A673 (cell line): Measurements from ENCODE around the gene PSTPIP1. TPM values are rescaled to one million over a fixed set of nuclear protein-coding genes. Genes with fewer than 3 reads are reported as not detected.

Experiments used
- BruUV-seq: library from RNA; stranded (reverse); fragments of 400-500 nt; replicated peaks from 2 replicates; lab custom pipeline; 2021; lab: Mats Ljungman, UMichigan
- CTCF ChIA-PET: fragments of 300-600 bp; sonication (Branson Sonifier 250); formaldehyde crosslinking; loops from one replicate; lab custom pipeline; 2022; ENCODE audit warnings: antibody characterized with exemption; lab: Charles Lee
- POLR2A ChIA-PET: fragments of 300-600 bp; sonication (Branson Sonifier 250); formaldehyde crosslinking; loops from one replicate; lab custom pipeline; 2022; ENCODE audit warnings: antibody characterized with exemption; ENCODE audit not compliant: low non-redundant PET; lab: Charles Lee
- DNase-seq: peaks from one replicate; pipeline ENCODE4 v3.0.0-alpha.2; 2015; ENCODE audit warnings: low spot score
- H3K27ac ChIP-seq: fragments of 200-600 bp; sonication (generic); 2 replicates; pipeline ENCODE4 v1.5.1; 2016; ENCODE audit warnings: mixed run types, low read depth, mild to moderate bottlenecking, mixed read lengths, antibody characterized with exemption, low read length; ENCODE audit not compliant: poor library complexity, severe bottlenecking
- H3K27me3 ChIP-seq: fragments of 200-600 bp; sonication (generic); replicated peaks from 2 replicates; pipeline ENCODE4 v1.6.1; 2017; ENCODE audit warnings: mixed run types, low read depth, mild to moderate bottlenecking, mixed read lengths, antibody characterized with exemption, low read length; ENCODE audit not compliant: insufficient read depth, poor library complexity
- H3K36me3 ChIP-seq: fragments of 200-600 bp; sonication (generic); 2 replicates; pipeline ENCODE4 v1.6.1; 2016; ENCODE audit warnings: mixed run types, mild to moderate bottlenecking, mixed read lengths, antibody characterized with exemption, low read length; ENCODE audit not compliant: insufficient read depth, poor library complexity, severe bottlenecking
- H3K4me1 ChIP-seq: fragments of 200-600 bp; sonication (generic); 2 replicates; pipeline ENCODE4 v1.6.1; 2017; ENCODE audit warnings: mixed run types, mild to moderate bottlenecking, mixed read lengths, antibody characterized with exemption, low read length; ENCODE audit not compliant: insufficient read depth, poor library complexity, severe bottlenecking
- H3K4me3 ChIP-seq: fragments of 200-600 bp; sonication (generic); 2 replicates; pipeline ENCODE4 v1.5.1; 2016; ENCODE audit warnings: low read depth, mixed run types, mild to moderate bottlenecking, mixed read lengths, low read length; ENCODE audit not compliant: poor library complexity, severe bottlenecking
- H3K9me3 ChIP-seq: fragments of 200-600 bp; sonication (generic); 2 replicates; pipeline ENCODE4 v1.6.1; 2016; ENCODE audit warnings: mixed run types, low read depth, mild to moderate bottlenecking, mixed read lengths, antibody characterized with exemption, low read length; ENCODE audit not compliant: poor library complexity, severe bottlenecking
- EZH2 ChIP-seq: fragments of 200-600 bp; sonication (generic); IDR thresholded peaks from 2 replicates; pipeline ENCODE4 v1.6.1; 2017; ENCODE audit warnings: borderline replicate concordance, low read depth, mild to moderate bottlenecking, mixed read lengths, antibody characterized with exemption, low read length; ENCODE audit not compliant: poor library complexity, severe bottlenecking
- intact Hi-C: fragments of 100-400 bp; cut with micrococcal nuclease; formaldehyde crosslinking; loops from one replicate; pipeline ENCODE4 v1.10.0; 2022; ENCODE audit not compliant: unreplicated experiment
- total RNA-seq: library from RNA; stranded (reverse); gene quantifications from 2 replicates; pipeline ENCODE4 v1.2.3, GENCODE V29; 2021
- TF ChIP-seq, protein P1 (sequence below): fragments of 300-800, 200-600 bp; sonication (generic); conservative IDR thresholded peaks from 2 replicates; pipeline ENCODE4 v1.5.1; 2017; ENCODE audit warnings: low read depth, mild to moderate bottlenecking, antibody characterized with exemption, low read length, moderate library complexity, mixed read lengths

Gene PSTPIP1
- total RNA-seq, 1 experiment from 2014 or later = not detected

DNA sequence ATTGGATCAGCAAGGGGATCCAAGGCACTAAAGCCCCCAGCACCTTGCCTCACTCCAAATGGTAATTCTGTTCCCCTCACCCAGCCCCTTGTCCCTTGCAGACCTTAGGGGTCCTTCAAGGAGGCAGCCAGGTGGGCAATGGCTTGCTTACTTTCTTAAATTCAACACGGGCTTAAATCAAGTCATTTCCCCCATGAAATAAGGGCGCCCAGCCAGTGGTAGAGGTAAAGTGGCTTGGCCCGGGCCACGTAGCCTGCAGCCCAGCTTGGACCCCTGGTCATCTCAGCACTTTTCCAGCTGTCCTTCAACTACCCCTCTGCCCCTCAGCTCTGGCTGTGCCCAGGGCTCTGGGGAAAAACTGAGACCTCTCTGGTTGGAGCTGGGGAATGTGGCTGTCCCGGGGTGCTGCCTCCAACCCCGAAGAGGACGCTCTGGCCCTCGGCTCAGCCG lies 1.2 kb downstream of the PSTPIP1 start:
- Histone ChIP-seq H3K4me1 (no peaks in the 10 kb centered on the region), H3K36me3 (no peaks in the 10 kb centered on the region), H3K27me3 (no peaks in the 10 kb centered on the region), H3K9me3 (no peaks in the 10 kb centered on the region), H3K27ac (no peak overlapping the region), H3K4me3 (no peak overlapping the region)
- no TSS peak for BruUV-seq
- TF ChIP-seq, protein P1, sequence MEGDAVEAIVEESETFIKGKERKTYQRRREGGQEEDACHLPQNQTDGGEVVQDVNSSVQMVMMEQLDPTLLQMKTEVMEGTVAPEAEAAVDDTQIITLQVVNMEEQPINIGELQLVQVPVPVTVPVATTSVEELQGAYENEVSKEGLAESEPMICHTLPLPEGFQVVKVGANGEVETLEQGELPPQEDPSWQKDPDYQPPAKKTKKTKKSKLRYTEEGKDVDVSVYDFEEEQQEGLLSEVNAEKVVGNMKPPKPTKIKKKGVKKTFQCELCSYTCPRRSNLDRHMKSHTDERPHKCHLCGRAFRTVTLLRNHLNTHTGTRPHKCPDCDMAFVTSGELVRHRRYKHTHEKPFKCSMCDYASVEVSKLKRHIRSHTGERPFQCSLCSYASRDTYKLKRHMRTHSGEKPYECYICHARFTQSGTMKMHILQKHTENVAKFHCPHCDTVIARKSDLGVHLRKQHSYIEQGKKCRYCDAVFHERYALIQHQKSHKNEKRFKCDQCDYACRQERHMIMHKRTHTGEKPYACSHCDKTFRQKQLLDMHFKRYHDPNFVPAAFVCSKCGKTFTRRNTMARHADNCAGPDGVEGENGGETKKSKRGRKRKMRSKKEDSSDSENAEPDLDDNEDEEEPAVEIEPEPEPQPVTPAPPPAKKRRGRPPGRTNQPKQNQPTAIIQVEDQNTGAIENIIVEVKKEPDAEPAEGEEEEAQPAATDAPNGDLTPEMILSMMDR = no peak
- TF ChIP-seq EZH2 = no peak
- ChIA-PET POLR2A (no interaction called here), CTCF (no interaction called here)
- DNase-seq = no peak
- intact Hi-C loops = no loop called here

DNA sequence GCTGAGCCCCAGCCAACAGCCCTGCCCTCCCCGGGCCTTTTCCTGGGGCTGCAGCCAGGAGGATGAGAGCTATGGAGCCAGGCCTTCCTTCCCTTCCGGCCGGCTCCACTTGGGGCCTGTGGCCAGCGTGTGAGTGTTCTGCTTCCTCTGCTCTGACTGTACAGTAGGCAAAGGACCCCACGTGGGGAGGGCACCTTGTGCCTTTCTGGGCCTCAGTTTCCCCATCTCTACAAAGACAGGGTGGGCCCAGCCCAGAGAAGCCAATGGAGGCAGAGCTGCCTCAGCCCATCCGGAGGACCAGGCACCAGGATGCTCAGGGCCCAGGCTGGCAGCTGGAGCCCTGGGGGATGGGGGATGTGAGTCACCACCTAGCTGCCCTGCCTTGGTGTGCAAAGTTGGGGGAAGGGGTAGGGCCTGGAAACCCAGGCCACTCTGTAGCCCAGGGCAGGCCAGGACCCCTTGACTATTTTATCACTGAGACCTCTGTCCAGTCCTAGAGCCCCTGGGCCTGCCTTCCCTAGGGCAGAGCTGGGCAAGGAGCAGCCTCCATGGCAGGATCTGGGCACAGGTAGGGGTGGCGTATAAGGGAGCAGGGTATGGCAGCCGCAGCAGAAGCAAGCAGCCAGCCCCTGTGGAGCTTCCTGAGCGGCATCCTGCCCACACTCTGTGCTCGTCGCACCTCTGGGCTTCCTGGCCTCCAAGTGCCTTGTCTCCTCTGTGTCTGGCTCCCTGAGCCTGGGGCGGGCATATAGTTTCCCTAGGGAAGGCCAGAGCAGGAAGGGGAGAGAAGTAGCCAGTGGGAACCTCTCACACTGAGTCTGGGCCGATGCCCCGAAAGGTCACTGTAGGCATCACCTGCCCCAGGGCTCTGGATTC lies 1.8 kb downstream of the PSTPIP1 start:
- Histone ChIP-seq H3K36me3 (no peaks in the 10 kb centered on the region), H3K27me3 (no peaks in the 10 kb centered on the region), H3K9me3 (no peaks in the 10 kb centered on the region), H3K27ac (no peak overlapping the region), H3K4me3 (no peak overlapping the region), H3K4me1 (no peaks in the 10 kb centered on the region)
- DNase-seq = no peak
- ChIA-PET POLR2A (no interaction called here), CTCF (no interaction called here)
- TF ChIP-seq, protein P1 = no peak
- TF ChIP-seq EZH2 = no peak
- BruUV-seq = no TSS peak
- intact Hi-C loops = no loop called here

DNA sequence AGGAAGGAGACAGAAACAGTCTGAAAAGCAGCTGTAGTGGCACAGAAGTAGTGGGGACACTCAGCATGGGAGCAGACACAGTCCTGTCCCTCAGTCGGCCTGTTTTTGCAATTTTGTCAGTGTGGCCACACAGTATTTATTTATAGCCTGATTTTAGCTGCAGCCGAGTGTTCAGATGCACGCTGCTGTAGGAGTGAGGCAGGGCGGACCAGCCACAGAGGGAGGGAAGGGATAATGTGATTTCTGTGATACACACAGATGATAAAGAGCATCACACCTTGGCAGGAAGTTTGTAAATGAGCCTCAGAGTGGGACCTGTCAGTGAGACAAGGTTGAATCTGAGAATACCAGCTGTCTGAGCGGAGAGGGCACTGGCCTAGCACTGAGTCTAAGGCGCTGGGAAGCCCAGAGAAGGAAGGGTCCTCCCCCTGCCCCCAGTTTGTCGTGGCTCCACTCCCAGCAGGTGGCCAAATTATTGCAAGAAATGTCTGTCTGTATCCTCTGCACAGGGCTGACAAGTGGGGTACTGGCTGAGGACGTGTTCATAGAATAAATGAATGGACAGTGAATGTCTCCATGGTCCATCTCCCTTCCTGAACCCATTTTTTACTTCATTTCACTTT lies 3.8 kb downstream of the PSTPIP1 start:
- intact Hi-C loops = no loop called here
- DNase-seq = no peak
- Histone ChIP-seq H3K27me3 (no peaks in the 10 kb centered on the region), H3K27ac (no peak overlapping the region), H3K9me3 (no peaks in the 10 kb centered on the region), H3K36me3 (no peaks in the 10 kb centered on the region), H3K4me3 (no peak overlapping the region), H3K4me1 (no peaks in the 10 kb centered on the region)
- ChIA-PET CTCF (no interaction called here), POLR2A (no interaction called here)
- TF ChIP-seq EZH2 = no peak
- TF ChIP-seq, protein P1 = no peak
- BruUV-seq = no TSS peak
